ES-I3 (cell line): ENCODE results near the gene BRSK2.

Source experiments
- H3K36me3 ChIP-seq: 2 replicates; pipeline ENCODE4 v1.6.1; 2013; ENCODE audit warnings: mild to moderate bottlenecking, low read length, control low read depth, moderate library complexity; ENCODE audit not compliant: insufficient read depth
- H3K4me1 ChIP-seq: 2 replicates; pipeline ENCODE4 v1.6.1; 2013; ENCODE audit warnings: mild to moderate bottlenecking, control low read depth, low read length; ENCODE audit not compliant: insufficient read depth
- H3K9ac ChIP-seq: 2 replicates; pipeline ENCODE4 v1.6.1; 2013; ENCODE audit warnings: low read depth, mild to moderate bottlenecking, low read length, moderate library complexity
- H3K9me3 ChIP-seq: 2 replicates; pipeline ENCODE4 v1.6.1; 2013; ENCODE audit warnings: mild to moderate bottlenecking, low read length, moderate library complexity; ENCODE audit not compliant: control insufficient read depth, insufficient read depth

BRSK2 gene

DNA sequence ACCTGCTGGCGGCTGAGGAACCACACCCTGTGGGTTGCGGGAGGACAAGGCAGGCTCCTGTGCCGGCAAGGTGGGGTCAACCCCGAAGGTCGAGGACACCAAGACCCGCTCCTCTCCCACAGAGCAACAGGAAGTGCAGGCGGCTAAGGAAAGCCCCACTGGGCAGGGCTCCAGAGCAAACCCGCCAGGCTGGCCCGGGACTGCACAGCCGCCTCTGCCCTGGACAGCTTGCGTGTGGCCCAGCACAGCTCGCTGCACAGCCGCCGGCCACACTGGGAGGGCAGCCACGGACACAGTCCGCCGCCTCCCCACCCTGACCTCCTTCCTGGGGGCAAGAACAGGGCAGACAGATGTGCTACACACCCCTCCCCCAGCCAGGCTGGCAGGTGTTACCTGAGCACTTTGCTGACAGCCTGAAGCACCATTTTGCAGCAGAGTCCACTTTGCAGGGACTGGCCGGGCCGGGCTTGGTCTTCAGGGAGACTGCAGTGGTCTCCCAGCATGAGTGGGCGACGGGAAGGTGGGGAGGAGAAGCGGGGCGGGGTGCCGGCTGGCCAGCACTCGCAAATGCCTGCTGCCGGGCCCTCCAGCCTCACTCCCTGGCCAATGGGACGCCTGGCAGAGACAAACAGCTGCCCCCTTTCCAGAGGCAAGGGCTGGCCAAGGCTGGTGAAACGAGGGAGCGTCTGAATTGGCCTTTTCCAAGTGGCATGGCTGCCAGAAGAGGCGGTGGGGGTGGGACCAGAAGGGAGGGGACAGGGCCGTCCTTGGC lies 96.5 kb downstream of the BRSK2 start, which contains the start of gene MOB2:
MOB2 (minus strand) TSS at position 726 of the 772 bp plus-strand sequence; CDS start at position 503, 223 bp downstream.
- no peaks in the 10 kb centered on the region for H3K4me1 ChIP-seq
- H3K9ac ChIP-seq: no peak within 1 kb of the TSS
- H3K9me3 ChIP-seq: no peaks in the 10 kb centered on the region
- H3K36me3 ChIP-seq: no peaks in the 10 kb centered on the region

DNA sequence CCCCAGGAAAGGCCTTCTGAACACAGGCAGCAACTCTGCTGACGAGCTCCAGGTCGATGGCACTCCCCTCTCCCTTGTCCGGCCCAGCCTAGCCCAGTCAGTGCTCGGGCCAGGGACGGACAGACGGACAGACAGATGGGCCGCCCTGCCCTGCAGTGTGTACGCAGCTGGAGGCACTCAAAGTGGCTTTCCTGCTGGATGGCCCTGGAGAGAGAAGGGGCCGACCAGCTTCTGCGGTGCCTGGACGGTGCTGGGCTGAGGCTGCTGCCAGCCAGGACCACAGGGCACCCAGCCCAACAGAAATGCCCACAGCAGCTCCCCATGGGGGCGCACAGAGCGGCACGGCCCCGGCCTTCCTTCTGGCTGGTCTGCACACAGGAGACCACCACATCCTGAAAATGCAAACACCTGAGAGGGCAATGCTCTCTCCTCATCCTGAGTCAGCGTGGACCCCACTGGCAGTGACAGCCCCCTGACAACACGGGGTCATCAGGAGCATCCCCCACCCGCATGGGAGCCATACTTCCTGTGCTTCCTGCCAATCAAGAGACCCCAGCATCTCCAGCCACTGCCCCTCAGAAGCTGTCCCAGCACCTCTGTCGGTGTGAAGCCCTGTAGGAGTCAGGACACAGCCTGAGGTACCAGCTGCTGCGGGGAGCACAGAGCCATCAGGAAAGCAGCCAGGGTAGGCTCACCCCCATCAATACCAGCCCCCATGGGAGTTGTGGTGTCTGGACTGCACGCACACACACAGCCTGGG lies 97.5 kb downstream of the BRSK2 start:
- no peaks in the 10 kb centered on the region for H3K4me1 ChIP-seq
- no peaks in the 10 kb centered on the region for H3K36me3 ChIP-seq
- H3K9me3 ChIP-seq: no peaks in the 10 kb centered on the region
- no peak overlapping the region for H3K9ac ChIP-seq

DNA sequence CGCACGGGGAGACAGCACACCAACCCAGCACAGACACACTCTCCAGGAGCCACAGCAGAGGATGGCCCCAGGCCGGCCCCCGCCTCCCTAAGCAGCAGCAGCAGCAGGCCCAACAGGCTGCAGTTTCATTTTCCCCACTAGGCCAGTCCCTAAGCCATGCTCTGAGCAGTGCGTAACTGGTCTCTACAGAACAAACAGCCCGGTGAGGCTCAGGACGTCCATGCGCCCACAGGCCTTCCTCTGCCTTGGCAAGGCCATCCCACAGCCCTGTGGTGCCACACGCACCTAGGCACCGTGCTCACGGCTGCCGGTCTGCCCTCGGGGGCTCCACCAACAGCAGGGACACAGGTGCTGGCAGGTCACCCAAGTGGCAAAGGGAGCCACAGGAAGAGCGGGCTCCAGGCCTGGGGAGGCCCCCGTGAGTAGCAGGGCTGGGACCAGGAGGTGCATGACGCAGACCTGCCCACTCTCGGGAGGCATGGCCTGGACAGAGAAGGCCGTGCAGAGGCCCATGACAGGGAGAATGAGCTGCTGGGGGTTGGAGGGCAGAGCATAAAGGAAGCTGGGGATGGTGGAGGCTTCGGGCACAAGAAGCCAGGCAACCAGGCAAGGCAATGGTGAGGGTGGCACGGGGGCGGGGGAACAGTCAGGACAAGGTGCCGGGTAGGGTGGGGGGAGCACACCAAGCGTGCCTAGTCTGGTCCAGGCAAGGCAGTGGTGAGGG lies 98.3 kb downstream of the BRSK2 start:
- Histone ChIP-seq H3K4me1 (no peaks in the 10 kb centered on the region), H3K9ac (no peak overlapping the region), H3K36me3 (no peaks in the 10 kb centered on the region), H3K9me3 (no peaks in the 10 kb centered on the region)

DNA sequence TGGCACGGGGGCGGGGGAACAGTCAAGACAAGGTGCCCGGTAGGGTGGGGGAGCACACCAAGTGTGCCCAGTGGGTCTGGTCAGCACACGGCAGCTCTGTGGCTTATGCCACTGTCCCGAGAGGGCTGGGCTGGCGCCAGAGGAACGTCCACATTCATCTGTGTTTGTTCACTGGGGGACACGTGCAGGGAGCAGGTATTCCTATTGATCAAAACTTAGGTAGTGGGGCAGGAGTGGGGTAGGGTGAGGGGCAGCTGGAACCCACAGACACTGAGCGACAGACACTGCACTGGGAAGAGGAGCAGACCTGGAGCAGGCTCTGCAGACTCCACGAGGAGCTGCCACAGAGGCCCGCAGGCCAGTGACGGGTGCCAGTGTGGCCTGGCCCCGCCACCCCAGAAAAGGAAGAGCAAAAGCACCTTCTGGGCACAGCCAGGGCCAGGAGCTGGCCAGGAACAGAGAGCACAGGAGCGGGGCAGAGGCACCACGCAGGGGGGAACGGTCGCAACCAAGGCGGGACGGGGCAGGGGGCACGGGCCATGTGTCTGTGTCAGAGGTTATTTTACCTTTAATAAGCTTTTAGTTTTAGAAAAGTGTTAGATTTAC lies 98.9 kb downstream of the BRSK2 start:
- Histone ChIP-seq H3K4me1 (no peaks in the 10 kb centered on the region), H3K9ac (no peak overlapping the region), H3K36me3 (no peaks in the 10 kb centered on the region), H3K9me3 (no peaks in the 10 kb centered on the region)

DNA sequence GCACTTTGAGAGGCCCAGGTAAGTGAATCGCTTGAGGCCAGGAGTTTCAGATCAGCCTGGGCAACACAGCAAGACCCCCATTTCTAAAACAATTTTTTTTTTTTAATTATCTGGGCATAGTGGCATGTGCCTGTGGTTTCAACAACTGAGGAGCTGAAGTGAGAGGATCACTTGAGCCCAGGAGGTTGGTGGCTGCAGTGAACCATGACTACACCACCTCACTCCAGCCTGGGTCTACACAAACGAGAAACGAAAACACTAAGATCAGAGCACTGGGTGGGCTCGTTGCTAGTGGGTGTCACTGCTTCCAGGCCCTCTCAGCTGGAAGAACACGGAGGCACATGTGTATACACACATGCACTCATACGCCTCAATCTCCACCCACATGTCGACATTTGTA lies 100.9 kb downstream of the BRSK2 start:
- no peaks in the 10 kb centered on the region for H3K36me3 ChIP-seq
- H3K4me1 ChIP-seq: no peaks in the 10 kb centered on the region
- peaks cover 3% of the 10 kb centered on the region for H3K9me3 ChIP-seq
- H3K9ac ChIP-seq: no peak overlapping the region

DNA sequence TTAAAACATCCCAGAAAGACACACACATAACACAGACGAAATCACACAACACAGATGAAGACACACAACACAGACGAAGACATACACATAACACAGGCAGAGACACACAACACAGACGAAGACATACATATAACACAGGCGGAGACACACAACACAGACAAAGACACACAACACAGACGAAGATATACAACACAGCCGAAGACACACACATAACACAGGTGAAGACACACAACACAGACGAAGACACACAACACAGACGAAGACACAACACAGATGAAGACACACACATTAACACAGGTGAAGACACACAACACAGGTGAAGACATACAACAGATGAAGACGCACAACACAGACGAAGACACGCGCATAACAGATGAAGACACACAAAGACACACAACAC lies 101.6 kb downstream of the BRSK2 start:
- Histone ChIP-seq H3K9ac (no peak overlapping the region), H3K36me3 (no peaks in the 10 kb centered on the region), H3K4me1 (no peaks in the 10 kb centered on the region), H3K9me3 (peaks cover 9% of the 10 kb centered on the region)

DNA sequence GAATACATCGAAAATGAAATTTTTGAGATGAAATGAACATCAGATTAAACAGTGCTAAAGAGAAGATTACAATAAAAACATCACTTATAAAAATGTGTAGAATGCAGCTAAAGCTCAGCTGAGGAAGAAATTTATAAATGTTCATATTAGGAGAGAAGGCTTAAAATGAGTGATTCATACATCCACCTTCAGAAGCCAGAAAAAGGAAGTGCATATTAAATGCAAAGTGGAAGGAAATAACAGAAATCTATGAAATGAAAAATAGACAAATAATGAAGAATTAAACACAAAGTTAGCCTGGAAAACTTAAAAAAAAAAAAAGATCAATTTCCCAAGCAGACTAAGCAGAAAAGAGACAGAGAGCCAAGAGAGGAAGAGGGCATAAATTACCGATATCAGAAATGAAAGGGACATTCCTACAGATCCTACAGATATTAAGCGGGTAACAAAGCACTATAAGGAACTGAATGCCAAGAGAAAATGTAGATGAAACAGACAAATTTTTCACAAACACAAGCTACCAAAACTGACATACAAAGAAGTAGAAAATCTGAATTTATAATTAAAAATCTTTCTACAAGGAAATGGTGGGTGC lies 104.0 kb downstream of the BRSK2 start:
- H3K9me3 ChIP-seq: peaks cover 10% of the 10 kb centered on the region
- H3K9ac ChIP-seq: no peak overlapping the region
- H3K4me1 ChIP-seq: no peaks in the 10 kb centered on the region
- H3K36me3 ChIP-seq: no peaks in the 10 kb centered on the region

DNA sequence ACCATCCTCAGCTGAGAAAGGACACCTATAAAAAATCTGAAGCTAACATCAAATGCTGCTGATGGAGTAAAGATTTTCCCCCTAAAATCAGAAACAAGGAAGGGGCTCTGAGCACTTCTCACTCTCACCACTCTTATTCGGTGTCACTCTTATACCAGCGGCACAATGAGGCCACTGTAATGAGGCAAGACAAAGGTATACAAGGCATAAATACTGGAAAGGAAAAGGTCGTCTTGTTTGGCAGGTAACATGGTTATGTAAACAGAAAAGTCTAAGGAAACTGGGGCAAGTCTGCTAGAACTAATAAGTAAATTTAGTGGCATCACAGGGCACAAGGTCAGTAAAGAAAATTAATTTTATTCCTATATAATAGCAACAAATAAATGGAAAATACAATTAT lies 104.9 kb downstream of the BRSK2 start:
- H3K4me1 ChIP-seq: no peaks in the 10 kb centered on the region
- no peaks in the 10 kb centered on the region for H3K36me3 ChIP-seq

DNA sequence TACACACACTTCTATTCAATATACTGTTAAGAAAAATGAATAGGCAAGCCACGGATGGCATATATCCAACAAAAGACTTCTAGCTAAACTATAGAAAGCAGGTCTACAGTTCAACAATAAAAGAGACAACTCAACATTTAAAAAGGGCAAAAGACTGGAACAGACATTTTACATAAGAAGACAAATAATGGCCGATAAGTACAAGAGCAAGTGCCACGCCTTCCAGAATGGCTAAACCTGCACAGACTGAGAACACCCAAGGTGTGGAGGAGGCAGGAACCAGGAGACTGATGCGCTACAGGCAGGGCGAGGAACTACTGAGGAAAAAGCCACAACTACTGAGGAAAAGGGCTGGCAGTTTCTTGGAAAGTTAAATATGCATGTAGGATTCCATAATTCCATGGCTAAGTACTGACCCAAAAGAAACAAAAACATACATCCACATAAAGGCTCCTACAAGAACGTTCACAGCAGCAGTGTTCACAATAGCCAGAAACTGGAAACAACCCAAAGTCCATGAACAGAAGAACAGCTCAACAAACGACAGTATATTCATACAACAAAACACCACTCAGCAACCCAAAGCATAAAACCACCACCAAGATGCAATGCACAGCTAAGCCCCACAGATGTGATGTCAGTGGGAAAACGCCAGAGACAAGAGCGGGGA lies 106.5 kb downstream of the BRSK2 start:
- Histone ChIP-seq H3K36me3 (no peaks in the 10 kb centered on the region; the same call in 1 of the 2 replicates), H3K4me1 (no peaks in the 10 kb centered on the region), H3K9me3 (peaks cover 10% of the 10 kb centered on the region), H3K9ac (no peak overlapping the region)

More for the DNA sequence above, 104.9 kb downstream of the BRSK2 start:
- Histone ChIP-seq H3K9me3 (peaks cover 10% of the 10 kb centered on the region), H3K9ac (no peak overlapping the region)

DNA sequence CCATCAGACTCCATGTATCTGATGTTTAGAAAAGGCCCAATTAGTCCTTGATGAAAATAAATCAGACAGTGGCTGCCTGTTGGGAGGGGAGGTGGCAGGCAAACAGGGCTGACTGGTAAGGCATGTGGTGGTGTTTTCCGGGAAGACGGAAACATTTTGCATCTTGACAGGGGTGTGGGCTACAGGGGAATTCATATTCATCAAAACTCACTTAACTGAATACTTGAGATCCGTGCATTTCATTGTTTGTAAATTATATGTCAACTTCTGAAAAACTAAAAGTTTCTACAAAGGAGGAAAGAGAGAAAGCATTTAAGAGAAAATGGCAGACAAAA lies 107.0 kb downstream of the BRSK2 start:
- no peaks in the 10 kb centered on the region for H3K4me1 ChIP-seq
- H3K9me3 ChIP-seq: peaks cover 10% of the 10 kb centered on the region
- no peak overlapping the region for H3K9ac ChIP-seq
- no peaks in the 10 kb centered on the region; the same call in 1 of the 2 replicates for H3K36me3 ChIP-seq

DNA sequence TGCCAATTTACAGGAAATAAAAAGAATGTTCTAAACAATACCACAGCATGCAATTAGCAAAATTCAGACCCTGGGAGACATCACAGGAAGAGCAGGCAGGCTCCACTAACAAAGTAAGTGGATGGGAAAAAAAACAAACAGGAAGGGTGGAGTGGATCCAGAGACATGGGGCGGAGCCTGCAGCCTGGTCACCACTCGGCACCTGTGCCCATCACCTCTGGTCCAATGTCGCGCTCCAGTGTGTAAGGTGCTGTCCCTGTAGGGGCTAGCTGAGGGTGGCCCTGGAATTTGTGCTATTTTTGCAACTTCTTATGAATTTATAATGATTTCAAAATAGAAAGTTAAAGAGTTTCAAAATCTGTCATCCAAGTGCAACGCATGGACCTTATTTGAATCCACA lies 107.9 kb downstream of the BRSK2 start:
- H3K4me1 ChIP-seq: no peaks in the 10 kb centered on the region
- no peaks in the 10 kb centered on the region; the same call in 1 of the 2 replicates for H3K36me3 ChIP-seq
- no peak overlapping the region for H3K9ac ChIP-seq
- H3K9me3 ChIP-seq: peaks cover 10% of the 10 kb centered on the region

DNA sequence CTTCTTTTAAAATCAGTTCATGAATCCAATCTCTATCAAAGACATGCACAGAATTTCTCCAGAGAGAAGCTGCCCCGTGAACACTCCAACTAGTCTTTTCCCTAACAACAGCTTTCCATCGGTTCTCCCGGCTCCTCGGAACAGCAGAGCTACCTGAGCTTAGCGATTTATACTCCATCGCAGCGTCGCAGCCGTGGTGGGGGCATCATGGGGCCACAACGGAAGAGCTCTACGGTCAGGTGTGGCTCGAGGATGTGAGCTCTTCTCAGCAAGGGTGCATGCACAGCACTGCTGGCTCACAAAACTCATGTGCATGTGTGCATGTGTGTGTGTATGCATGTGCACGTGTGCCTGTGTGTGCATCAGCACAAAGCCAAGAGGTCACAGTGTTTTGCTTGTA lies 108.5 kb downstream of the BRSK2 start:
- peaks cover 10% of the 10 kb centered on the region for H3K9me3 ChIP-seq
- no peaks in the 10 kb centered on the region for H3K4me1 ChIP-seq
- no peak overlapping the region for H3K9ac ChIP-seq

DNA sequence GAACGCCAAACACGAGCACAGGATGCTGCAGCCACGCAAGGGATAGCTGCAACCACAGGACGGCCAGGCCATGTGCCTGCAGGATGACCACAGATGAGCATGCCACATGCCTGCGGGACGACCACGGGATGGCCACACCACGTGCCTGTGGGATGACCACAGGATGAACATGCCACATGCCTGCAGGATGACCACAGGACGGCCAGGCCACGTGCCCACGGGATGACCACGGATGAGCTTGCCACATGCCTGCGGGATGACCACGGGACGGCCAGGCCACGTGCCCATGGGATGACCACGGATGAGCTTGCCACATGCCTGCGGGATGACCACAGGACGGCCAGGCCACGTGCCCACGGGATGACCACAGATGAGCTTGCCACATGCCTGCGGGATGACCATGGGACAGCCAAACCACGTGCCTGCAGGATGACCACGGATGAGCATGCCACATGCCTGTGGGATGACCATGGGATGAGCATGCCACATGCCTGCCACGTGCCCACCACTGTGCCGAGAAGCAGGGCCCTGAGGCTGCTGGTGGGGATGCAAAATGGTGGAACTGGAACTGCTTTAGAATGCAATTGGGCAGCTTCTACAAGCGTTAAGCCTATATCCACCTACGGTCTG lies 109.6 kb downstream of the BRSK2 start:
- Histone ChIP-seq H3K4me1 (no peaks in the 10 kb centered on the region), H3K9ac (no peak overlapping the region), H3K36me3 (no peaks in the 10 kb centered on the region; the same call in 1 of the 2 replicates), H3K9me3 (peaks cover 10% of the 10 kb centered on the region)

More for the DNA sequence above, 108.5 kb downstream of the BRSK2 start:
- no peaks in the 10 kb centered on the region; the same call in 1 of the 2 replicates for H3K36me3 ChIP-seq
